Hematopoietic multipotent progenitor cell treated with erythropoietin and hydrocortisone succinate and interleukin-3 and kit ligand, for 6 days (in vitro differentiated cells): ENCODE results near the gene MATN3.
A peak's percentile ranks its signal among the peaks of the same experiment; 100 is the strongest.
"Not testable (repeated sequence)": the region's sequence is repeated elsewhere in the genome, so short reads cannot be mapped to it uniquely, and the experiment has no call there.

Experiments used
- DNase-seq: peaks from one replicate; pipeline ENCODE4 v3.0.0-alpha.2; 2015

Gene MATN3, protein sequence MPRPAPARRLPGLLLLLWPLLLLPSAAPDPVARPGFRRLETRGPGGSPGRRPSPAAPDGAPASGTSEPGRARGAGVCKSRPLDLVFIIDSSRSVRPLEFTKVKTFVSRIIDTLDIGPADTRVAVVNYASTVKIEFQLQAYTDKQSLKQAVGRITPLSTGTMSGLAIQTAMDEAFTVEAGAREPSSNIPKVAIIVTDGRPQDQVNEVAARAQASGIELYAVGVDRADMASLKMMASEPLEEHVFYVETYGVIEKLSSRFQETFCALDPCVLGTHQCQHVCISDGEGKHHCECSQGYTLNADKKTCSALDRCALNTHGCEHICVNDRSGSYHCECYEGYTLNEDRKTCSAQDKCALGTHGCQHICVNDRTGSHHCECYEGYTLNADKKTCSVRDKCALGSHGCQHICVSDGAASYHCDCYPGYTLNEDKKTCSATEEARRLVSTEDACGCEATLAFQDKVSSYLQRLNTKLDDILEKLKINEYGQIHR

DNA sequence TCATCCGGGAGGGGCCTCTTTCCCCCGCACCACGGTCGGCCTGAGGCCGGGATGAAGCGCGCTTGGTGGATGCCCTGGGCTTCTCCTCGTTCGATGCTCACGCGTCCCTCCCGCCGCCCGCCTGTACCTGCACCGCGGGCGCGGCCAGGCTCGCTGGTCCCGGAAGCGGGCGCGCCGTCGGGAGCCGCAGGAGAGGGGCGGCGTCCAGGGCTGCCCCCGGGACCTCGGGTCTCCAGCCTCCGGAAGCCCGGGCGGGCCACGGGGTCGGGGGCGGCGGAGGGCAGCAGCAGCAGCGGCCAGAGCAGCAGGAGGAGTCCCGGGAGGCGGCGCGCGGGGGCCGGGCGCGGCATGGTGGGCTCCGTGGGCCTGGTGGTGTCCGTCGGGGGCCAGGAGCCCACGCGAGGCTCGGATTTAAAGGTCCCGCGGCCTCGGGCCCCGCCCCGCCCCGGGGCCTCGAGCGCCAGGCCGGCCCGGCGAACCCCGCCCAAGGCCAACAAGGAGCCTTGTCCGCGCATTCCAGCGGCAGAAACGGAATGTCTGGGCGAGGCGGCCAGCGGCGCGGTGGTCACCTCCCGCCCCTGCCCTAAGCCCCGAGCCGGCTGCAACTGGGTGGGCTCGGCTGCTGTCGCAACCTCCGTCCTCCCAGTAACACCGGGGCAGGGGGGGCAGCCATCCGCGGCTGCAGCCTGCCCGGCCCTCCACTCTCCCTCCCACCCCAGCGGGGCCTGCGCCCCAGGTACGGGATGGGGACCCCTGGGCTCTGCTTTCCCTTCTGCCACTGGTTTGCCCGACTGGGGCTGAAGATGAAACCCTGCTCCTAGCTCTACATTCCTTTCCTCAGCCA is at the start of gene MATN3:
TSS of gene MATN3 (minus strand) at position 387 of the 844 bp plus-strand sequence. CDS start at position 350, 37 bp downstream.
- DNase-seq: no peak

DNA sequence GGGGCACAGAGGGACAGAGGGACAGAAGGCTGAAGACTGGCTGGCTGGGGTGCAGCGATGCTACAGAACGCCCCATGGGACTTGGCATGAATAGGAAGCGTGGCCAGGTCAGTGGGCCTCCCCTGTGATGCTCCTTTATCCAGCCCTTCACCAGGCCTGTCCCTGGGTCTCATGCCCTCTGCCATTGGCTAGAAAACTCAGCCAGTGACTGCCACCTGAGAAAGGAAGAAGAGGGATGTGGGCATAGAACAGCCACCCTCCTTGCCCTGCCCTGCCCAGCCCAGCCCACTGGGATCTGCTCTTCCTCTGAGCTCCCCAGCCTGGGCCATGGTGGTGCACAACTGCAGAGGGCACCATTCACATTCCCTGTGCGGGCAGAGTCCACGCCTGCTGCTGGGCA is 49.5 kb upstream of the MATN3 start:
- no peak for DNase-seq

DNA sequence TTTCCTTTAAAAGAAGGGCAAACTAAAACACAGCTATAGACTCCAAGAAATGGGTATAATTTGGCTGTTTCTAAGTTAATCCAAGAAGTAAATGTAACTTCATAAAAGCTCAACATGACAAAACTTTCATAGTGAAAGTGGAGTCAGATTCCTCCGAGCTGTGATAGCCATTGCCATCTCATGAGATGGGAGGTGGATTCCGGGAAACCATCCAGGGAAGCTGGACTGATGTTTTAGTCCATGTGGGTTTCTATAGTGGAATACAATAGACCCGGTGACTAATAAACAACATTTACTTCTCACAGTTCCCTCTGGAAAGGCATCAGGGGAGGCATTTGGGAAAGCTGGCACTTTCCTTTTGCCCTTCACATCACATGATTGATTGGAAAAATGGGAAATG is 49.0 kb upstream of the MATN3 start:
- no peak for DNase-seq

DNA sequence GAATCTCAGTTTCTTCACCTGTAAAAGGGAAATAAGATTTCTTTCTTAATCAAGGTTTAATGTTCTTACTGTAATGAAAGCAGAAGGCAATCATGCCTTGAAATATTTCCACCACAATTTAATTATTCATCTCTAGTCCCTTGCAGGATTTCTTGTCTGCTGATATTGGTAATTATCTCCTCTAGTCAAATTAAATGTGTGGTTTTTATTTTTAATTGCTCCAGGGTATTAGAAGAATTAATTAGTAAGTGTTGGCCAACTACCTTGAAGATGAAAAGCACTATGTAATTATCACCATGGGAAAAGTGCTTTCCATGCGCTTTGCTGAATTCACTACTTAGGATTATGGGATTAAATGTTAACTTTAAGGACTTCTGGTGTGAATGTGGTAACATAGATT is 47.6 kb upstream of the MATN3 start:
- DNase-seq: no peak

DNA sequence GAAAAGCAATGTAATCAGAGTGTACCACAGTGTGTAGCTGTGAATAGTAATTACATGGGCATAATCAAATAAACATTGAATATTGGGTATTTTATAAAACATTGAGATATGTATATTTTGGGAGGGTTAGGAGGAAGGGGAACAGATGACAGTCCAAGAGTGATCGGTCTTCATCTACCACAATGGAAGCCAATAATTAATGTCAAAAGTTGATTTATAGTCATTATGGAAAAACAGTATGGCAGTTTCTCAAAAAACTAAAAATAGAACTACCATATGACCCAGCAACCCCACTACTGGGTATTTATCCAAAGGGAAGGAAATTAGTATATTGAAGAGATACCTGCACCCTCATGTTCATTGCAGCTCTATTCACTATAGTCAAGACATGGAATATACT is 44.8 kb upstream of the MATN3 start:
- no peak for DNase-seq

DNA sequence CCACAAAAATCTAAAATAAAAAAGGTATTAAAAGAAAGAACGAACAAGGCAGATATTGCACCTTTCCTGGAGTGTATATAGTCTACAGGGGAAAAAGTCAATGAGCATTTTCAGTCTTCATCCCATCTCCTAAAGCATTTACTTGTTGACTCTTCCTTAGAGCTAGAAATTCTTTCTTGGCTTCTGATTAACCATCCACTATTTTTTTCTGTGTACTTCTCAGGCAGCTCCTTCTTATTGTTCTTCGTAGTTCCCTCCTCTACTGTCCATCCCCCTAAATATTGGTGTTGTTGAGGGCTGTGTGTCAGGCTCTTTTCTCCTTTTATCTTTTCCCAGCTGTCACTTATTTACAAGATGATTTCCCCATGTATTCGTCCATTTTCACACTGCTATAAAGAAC is 42.5 kb upstream of the MATN3 start:
- DNase-seq: no peak

DNA sequence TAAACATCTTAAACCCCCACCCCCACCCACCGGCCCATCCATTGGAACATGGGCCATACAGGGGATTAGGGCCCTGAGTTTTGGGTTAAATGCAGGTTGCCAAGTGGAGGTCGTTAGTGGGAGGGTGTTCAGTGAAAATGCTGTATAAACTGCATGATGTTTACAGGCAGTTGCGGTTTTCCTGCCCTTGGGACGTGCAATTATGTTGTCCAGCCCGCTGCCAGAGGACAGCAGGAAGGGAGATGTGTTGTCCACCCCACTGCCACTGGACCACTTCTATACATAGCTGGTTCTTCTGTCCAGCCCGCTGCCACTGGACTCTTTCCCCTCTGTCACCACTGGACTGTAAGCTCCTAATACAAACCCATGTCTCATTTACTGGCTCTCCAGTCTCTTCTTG is 41.7 kb upstream of the MATN3 start:
- no peak for DNase-seq

DNA sequence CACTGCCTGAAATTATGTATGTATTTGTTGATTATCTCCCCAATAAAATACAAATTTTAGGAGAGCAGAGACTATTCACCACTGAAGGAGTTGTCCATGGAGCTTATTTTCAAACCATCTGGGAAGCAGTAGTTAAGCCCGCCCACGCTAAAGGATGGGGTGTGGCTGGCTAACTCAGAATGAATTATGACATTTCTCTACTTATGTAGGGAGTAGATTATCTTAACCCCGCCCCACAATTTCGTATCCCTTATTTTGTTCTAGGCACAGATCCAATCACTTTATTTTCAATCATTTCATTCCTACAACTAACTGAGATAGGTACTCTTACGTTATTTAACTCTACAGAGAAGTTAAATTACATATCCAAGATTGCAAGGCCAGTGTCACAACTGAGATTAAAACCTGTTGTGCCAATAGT is 40.4 kb upstream of the MATN3 start:
- DNase-seq: peak; percentile 90

DNA sequence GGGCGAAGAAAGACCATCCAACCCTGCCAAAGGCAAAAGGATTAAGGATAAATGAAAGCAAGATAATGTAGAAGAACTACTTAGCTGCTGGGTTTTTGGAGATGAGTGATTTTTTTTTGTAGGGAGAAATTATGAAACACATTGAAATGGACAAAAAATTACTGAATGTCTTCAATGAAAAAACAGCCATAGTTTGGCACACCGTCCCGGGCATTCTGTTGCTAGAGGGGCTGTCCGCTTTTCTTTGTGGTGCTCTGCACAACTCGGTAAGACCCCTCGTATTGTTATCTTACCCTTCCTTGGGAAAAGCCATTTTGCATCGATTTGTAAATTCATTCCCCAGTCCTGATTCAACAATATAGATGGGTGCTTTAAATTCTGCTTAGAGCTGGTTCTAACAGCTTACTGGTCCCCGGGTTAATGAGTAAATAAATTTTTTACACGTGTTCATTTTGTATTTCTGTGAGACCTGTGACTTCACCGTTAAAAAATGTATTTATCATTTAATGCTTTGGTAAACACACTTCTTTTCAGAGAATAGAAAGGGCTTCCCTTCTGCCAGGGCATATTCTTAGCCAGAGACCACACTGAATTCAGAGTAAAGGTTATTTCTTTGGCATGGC is 39.9 kb upstream of the MATN3 start:
- DNase-seq: no peak

DNA sequence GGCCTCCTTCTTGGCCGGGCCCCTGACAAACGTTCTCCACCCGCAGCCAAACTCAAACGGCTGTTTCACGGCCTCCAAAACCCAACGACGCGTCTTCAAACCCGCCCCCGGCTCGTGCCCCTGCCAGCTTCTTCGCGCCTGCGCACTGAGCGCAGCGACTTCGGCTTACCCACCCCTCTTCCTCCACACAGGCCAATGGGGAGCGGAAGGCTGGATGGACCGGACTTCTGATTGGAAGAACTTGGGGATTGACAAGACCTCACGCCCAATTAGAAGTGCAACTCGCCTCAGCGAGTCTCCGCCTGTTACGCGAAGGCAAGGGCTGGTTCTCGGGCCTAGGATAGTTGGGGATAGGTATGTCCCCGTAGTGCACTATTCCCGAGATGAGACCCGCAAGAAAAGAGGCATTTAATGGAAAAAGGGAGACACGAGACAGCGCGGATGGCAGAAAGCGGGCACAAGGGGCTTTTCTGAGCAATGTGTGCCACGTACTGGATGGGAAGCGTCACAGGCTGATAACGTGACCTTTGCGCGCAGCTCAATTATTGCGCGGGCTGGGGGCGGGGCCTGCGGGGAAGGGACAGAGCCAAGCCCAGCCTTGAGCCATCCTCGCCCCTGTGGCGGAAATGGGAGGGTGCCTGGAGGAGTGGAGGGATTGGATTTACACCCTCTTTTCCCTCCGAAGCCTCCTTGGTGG is 39.2 kb upstream of the MATN3 start, which contains the start of gene LAPTM4A:
TSS of gene LAPTM4A (minus strand) at position 97 of the 697 bp plus-strand sequence. CDS start 108 bp downstream, outside the sequence.
- peak; percentile 100 for DNase-seq

DNA sequence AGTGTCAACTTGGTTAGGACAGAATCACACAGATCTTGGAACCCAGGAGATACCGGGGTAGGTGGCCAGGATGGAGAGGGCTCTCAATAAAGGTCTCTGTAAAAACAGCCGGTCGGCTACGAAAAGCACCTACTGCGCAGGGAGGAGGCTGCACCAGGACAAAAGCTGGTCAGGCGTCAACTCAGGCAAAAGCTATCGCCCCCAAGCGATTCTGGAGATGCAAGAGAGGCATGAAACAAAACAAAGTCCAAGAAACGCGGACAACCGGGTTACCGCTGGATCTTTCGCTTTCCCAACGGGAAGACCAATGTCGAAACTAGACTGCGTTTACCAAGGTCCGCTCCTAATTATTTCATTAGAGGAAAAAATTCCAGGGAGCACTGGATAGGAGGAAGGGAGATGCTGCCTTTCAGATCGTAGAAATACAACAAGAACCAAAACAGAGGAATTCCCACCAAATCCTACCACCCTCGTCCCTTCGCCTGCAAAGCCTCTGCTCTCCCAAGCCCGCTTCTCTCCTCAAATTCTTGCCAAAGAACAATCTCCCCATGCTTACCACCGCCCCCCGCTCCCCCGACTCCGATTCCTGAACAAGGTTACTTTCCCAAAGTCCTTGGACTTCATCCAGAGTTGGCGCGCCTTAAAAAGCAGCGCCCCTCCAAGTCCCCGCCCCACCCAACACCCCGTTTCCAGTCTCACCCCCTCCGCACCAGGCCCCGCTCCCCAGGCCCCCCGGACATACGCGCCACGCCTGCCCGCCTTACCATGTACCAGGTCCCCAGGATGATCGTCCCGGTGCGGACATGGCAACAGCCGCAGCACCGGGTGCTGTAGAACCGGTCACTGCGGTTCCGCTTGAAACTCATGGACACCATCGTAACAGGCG is 38.4 kb upstream of the MATN3 start:
- peak; percentile 77 for DNase-seq

DNA sequence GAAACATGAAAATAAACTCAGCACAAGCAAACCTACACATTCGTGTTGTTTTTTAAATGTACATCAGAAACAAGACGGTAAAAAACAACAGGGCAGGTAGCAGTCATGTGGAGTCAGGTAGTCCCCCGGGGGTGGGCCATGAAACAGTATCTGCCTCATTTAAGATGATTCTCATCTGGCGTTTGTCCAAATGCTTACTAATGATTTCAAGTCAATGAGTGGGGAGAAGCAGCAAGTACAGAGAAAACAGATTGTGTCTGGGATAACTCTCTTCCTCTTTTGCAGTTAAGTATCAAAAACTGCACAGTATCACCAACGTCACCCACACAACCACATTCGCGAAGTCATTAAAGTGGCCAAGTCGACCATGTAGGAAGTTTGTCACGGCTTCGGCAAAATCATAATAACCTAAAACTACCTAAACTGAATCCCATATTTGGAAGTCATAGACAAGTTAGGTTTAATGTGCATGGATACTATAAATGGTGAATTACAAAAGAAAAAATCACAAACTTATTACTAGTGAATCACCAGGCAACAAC is 37.7 kb upstream of the MATN3 start:
- peak; percentile 93 for DNase-seq

DNA sequence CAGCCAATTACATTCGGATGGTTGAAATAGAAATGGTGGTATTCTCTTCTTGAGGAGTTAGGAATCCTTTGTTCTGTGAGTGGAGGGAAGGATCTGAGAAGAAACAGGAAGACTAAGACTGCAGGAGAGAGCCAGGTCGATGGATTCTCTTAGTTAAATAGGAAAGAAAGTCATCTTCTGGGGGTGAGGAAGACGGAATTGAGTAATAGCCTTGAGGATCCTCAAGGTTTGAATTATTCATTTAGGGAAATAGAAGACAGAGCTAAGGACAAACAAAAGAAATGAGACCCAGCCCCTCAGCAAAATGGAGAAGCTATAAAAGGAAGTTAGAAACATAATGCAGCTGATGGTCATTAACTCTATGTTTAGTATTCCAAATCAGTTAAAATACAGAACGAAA is 37.2 kb upstream of the MATN3 start:
- DNase-seq: peak; percentile 43

DNA sequence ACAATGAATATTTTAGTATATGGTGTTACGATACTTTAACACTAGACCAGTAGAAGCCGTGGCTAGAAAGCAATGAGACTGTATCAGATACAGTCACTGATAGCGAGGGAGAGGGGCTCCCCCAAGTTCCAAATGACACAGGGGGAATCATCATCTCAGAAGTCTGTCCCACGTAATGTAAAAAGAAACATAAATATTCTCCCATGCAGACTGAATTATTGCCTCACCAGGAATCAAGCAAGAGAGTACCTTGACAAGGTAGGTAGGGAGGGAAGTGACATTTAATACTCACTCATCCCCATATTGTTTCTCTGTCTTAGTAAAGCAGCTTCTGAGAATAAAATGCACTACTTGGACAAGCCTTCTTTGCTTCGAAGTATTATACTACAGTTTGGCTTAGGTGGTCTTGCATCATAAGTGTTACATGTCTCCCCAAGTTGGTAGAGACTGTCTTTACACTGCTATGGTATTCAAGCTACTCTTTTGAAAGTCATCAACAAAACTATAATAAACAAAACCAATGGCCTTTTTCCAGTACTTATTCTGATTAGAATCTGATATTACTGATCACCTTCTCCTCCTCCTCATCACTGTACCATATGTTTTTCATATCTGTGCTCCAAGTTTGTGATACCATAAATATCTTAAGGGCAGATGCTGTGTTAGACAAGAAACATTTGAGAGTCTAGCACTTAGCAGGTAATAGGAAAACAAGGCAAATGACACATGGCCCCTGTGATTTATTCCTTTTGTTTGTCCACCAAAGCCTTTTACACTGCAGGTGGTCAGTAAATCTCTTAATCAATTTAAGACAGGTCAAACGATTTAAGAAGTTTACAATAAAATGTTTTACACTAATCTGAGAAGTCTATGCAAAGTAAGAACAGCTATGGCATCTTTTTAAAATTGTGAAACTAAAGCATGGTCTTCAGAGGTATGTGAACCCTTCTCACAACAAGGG is 36.3 kb upstream of the MATN3 start:
- DNase-seq: peak; percentile 19

DNA sequence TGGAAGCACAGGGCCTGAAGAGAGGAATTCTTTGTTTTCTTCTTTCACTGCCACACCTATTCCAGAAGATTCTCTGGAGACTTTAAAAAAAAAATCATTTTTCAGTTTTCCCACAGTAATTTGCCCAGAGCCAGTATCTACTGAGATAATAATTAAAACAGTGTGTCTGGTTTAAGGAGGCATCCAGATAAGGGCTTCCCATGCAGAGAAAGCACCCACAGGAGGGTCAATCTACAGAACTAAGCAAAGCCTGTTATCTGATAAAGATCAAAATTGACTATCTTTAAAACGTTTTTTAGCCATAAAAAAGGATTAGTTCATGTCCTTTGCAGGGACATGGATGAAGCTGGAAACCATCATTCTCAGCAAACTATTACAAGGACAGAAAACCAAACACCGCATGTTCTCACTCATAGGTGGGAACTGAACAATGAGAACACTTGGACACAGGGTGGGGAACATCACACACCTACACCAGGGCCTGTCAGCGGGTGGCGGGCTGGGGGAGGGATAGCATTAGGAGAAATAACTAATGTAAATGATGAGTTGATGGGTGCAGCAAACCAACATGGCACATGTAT is 33.3 kb upstream of the MATN3 start:
- DNase-seq: not testable (repeated sequence)

DNA sequence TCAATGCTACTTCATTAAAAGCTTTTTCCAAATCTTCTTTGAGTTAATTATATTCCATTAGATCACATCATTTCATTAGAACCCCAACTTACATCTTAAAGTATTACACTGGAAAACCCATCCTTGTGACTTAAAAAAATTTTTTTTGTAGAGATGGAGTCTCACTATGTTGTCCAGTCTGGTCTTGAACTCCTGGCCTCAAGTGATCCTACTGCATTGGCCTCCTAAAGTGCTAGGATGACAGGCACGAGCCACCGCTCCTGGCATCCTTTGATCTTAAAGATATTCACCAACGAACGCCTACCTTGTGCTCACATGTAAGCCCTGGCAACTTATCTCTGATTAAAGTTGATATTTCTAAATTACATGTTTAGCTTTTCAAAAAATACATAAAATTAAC is 32.3 kb upstream of the MATN3 start:
- DNase-seq: no peak

DNA sequence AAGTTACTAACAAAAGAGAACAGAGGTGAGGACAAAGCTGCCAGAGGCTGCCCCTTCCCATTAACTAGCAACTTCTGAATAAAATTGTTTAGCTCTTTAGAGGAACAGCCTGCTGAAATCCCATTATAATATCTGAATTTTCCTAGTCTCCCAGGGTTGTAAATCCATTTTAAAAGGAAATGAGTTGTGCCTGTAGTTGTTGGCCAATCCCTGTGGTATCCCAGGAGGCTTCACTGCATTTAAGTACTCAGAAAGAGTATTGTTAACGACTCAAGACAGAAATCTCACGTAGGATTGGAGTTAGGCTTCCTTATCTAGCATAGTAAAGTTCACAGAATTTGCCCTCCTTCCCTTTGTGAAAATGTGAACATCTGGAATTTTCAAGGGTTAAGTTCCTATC is 30.1 kb upstream of the MATN3 start:
- DNase-seq: no peak

DNA sequence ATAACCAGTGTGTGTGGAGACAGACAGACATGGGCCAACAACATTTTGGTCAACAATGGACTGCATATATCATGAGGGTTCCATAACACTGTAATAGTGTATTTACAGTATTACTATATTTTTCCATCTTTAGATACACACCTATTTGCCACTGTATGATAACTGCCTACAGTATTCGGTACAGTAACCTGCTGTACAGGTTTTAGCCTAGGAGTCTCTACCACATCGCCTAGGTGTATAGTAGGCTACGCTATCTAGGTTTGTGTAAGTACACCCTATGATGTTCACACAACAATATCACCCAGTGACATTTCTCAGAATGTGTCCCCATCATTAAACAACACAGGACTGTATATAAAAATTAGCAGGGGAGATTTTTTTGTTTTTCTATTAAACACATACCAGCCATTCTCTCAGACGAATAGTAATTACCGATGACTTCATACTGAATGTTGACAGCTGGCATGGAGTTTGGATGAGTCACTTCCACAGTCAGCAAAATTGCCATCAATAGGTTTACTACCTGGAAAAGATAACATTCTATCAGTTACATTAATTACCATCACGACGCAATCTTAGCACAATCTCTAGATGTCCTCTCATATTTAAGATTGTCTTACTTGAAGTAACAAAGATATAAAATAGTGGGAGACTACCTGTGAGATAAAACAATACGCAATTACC is 28.2 kb upstream of the MATN3 start:
- DNase-seq: no peak

DNA sequence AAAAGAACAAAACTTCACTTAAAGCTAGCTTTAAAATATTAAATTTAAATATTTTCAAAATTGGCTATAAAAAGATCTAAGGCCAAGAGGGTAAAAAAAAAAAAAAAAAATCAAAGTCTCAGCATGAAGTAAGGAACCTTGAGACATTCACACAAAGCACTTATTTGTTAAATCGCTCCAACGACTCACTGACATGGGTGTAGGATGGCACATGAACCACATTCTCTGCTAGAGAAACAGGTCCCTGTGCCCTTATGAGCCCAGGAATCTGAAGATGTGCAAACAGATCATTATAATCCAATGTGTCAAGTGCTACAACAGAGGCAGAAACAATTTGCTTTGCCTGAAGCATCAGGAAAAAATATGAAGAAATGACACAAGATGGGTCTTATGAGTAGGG is 25.2 kb upstream of the MATN3 start:
- DNase-seq: no peak
